ENCODE measurements around the gene CIPC. TPM values are rescaled to one million over a fixed set of nuclear protein-coding genes. Genes with fewer than 3 reads are reported as not detected.

Gene CIPC
- total and polyA plus RNA-seq, 8 donors = 18.6 to 24.3 (median 21.8) TPM

- H3K36me3 ChIP-seq = no peaks in the 10 kb centered on the region
- no peaks in the 10 kb centered on the region for H3K27me3 ChIP-seq
- peak in 1 of 4 donors; percentile 70 for DNase-seq
- peaks cover 0 to 6% of the 10 kb centered on the region in 2 donors for H3K9me3 ChIP-seq
- ATAC-seq = peak; percentile 81
- no peak for TF ChIP-seq CTCF (IDR thresholded peaks at IDR 0.05)
- no peak overlapping the region for H3K4me3 ChIP-seq
- H3K4me1 ChIP-seq = peaks cover 0 to 4% of the 10 kb centered on the region in 2 donors
- intact Hi-C loops (cut with DNase I) = no loop called here
- peak overlapping the region; percentile 27 to 29 for H3K27ac ChIP-seq
Measured at GRCh38 chr14:77086017-77086727, 11.9 kb upstream of the CIPC start.

- peaks cover 0 to 4% of the 10 kb centered on the region in 2 donors for H3K4me1 ChIP-seq
- peaks cover 0 to 13% of the 10 kb centered on the region in 2 donors for H3K9me3 ChIP-seq
- no peak for TF ChIP-seq CTCF (IDR thresholded peaks at IDR 0.05)
- peak; percentile 6 for ATAC-seq
- peak overlapping the region; percentile 20 to 29 for H3K27ac ChIP-seq
- no peaks in the 10 kb centered on the region for H3K27me3 ChIP-seq
- intact Hi-C loops (cut with DNase I) = no loop called here
- no peak overlapping the region for H3K4me3 ChIP-seq
- H3K36me3 ChIP-seq = no peaks in the 10 kb centered on the region
- DNase-seq = no peak
Measured at GRCh38 chr14:77086951-77087350, 11.1 kb upstream of the CIPC start.

GRCh38 chr14:77087631-77088030 lies 10.4 kb upstream of the CIPC start:
- Histone ChIP-seq H3K27ac (peak overlapping the region in 1 of 2 donors; percentile 13), H3K4me1 (peaks cover 0 to 4% of the 10 kb centered on the region in 2 donors), H3K9me3 (peaks cover 0 to 15% of the 10 kb centered on the region in 2 donors), H3K36me3 (no peaks in the 10 kb centered on the region), H3K4me3 (no peak overlapping the region), H3K27me3 (no peaks in the 10 kb centered on the region)
- no peak for DNase-seq
- peak; percentile 17 for ATAC-seq
- TF ChIP-seq CTCF (IDR thresholded peaks at IDR 0.05) = no peak
- intact Hi-C loops (cut with DNase I) = no loop called here

GRCh38 chr14:77088219-77088618 lies 9.8 kb upstream of the CIPC start:
- no peak for TF ChIP-seq CTCF (IDR thresholded peaks at IDR 0.05)
- Histone ChIP-seq H3K27ac (peak overlapping the region; percentile 13 to 72), H3K27me3 (no peaks in the 10 kb centered on the region), H3K4me3 (no peak overlapping the region), H3K9me3 (peaks cover 0 to 15% of the 10 kb centered on the region in 2 donors), H3K4me1 (peaks cover 0 to 4% of the 10 kb centered on the region in 2 donors), H3K36me3 (no peaks in the 10 kb centered on the region)
- DNase-seq (peak in 2 of 4 donors; percentile 67 to 88), ATAC-seq (peak; percentile 86)
- intact Hi-C loops (cut with DNase I) = no loop called here

- peak overlapping the region; percentile 13 to 72 for H3K27ac ChIP-seq
Measured at GRCh38 chr14:77088645-77089044, 9.4 kb upstream of the CIPC start.

More at GRCh38 chr14:77088645-77089044, 9.4 kb upstream of the CIPC start:
- no peak for TF ChIP-seq CTCF (IDR thresholded peaks at IDR 0.05)
- peaks cover 0 to 4% of the 10 kb centered on the region in 2 donors for H3K4me1 ChIP-seq
- no peaks in the 10 kb centered on the region for H3K36me3 ChIP-seq
- peaks cover 0 to 15% of the 10 kb centered on the region in 2 donors for H3K9me3 ChIP-seq
- intact Hi-C loops (cut with DNase I) = no loop called here
- DNase-seq (no peak), ATAC-seq (peak; percentile 3)
- H3K4me3 ChIP-seq = no peak overlapping the region
- H3K27me3 ChIP-seq = no peaks in the 10 kb centered on the region
